PC-3 (cell line): ENCODE measurements around the gene FSTL1. TPM values are rescaled to one million over a fixed set of nuclear protein-coding genes. Genes with fewer than 3 reads are reported as not detected.

Experiments
- ATAC-seq: fragments of 200-7000 bp; cut with Tn5 transposase; 2 replicates; pipeline ENCODE4 v1.9.1; 2020; ENCODE audit warnings: mild to moderate bottlenecking, moderate library complexity
- BruUV-seq: library from RNA; stranded (reverse); fragments of 400-500 nt; replicated peaks from 2 replicates; lab custom pipeline; 2021; lab: Mats Ljungman, UMichigan
- CTCF ChIA-PET: fragments of 300-600 bp; sonication (Branson Sonifier 250); formaldehyde crosslinking; loops from one replicate; lab custom pipeline; 2022; ENCODE audit warnings: antibody characterized with exemption; lab: Charles Lee
- POLR2A ChIA-PET: fragments of 300-600 bp; sonication (Branson Sonifier 250); formaldehyde crosslinking; loops from one replicate; lab custom pipeline; 2022; ENCODE audit warnings: antibody characterized with exemption; ENCODE audit not compliant: unreplicated experiment; lab: Charles Lee
- DNase-seq: peaks from one replicate; pipeline ENCODE4 v3.0.0-alpha.2; 2015
- H2AFZ ChIP-seq: fragments of 300-600 bp; sonication (generic); 2 replicates; pipeline ENCODE4 v1.6.0; 2016; ENCODE audit warnings: antibody characterized with exemption, low read length
- H3F3A ChIP-seq: fragments of 300-600 bp; sonication (generic); one replicate; pipeline ENCODE4 v1.6.0; 2017; ENCODE audit warnings: antibody characterized with exemption, low read length, control low read depth, mild to moderate bottlenecking; ENCODE audit not compliant: unreplicated experiment
- H3K27ac ChIP-seq: fragments of 300-600 bp; sonication (generic); 2 replicates; pipeline ENCODE4 v1.5.1; 2016; ENCODE audit warnings: mild to moderate bottlenecking, low read length
- H3K27me3 ChIP-seq: fragments of 300-600 bp; sonication (generic); 2 replicates; pipeline ENCODE4 v1.6.1; 2016; ENCODE audit warnings: low read length, mixed read lengths
- H3K36me3 ChIP-seq: fragments of 300-600 bp; sonication (generic); 2 replicates; pipeline ENCODE4 v1.6.1; 2016; ENCODE audit warnings: low read depth, mixed run types, low read length, mixed read lengths
- H3K4me1 ChIP-seq: fragments of 300-600 bp; sonication (generic); 2 replicates; pipeline ENCODE4 v1.5.1; 2016; ENCODE audit warnings: low read length; ENCODE audit not compliant: insufficient read depth
- H3K4me2 ChIP-seq: fragments of 300-600 bp; sonication (generic); 2 replicates; pipeline ENCODE4 v1.6.0; 2016; ENCODE audit warnings: low read length
- H3K4me3 ChIP-seq: fragments of 300-600 bp; sonication (generic); 2 replicates; pipeline ENCODE4 v1.5.1; 2016; ENCODE audit warnings: mild to moderate bottlenecking, low read length, mixed read lengths
- H3K79me2 ChIP-seq: fragments of 300-600 bp; sonication (generic); 2 replicates; pipeline ENCODE4 v1.6.1; 2017; ENCODE audit warnings: low read length, mixed read lengths
- H3K9ac ChIP-seq: fragments of 300-600 bp; sonication (generic); 2 replicates; pipeline ENCODE4 v1.6.0; 2016; ENCODE audit warnings: mild to moderate bottlenecking, low read length
- H3K9me2 ChIP-seq: fragments of 300-600 bp; sonication (generic); replicated peaks from 2 replicates; pipeline ENCODE4 v1.6.1; 2016; ENCODE audit warnings: mixed run types, low read length, mixed read lengths
- H3K9me3 ChIP-seq: fragments of 300-600 bp; sonication (generic); 2 replicates; pipeline ENCODE4 v1.6.1; 2016; ENCODE audit warnings: low read length, mixed read lengths
- H4K20me1 ChIP-seq: fragments of 300-600 bp; sonication (generic); 2 replicates; pipeline ENCODE4 v1.6.1; 2016; ENCODE audit warnings: low read length, mixed read lengths
- EZH2 ChIP-seq: fragments of 300-600 bp; sonication (generic); IDR thresholded peaks from one replicate; pipeline ENCODE4 v1.6.1; 2017; ENCODE audit warnings: antibody characterized with exemption, mild to moderate bottlenecking, low read length; ENCODE audit not compliant: unreplicated experiment
- EZH2phosphoT487 ChIP-seq: fragments of 300-600 bp; sonication (generic); IDR thresholded peaks from 2 replicates; pipeline ENCODE4 v1.6.1; 2018; ENCODE audit warnings: mild to moderate bottlenecking, antibody characterized with exemption, low read length, borderline replicate concordance
- intact Hi-C: fragments of 100-400 bp; cut with micrococcal nuclease; formaldehyde crosslinking; loops from 2 replicates; pipeline ENCODE4 v1.9.0; 2023
- total RNA-seq: library from RNA; depleted of rRNA; stranded (reverse); fragments of >200 nt; gene quantifications from 2 replicates; pipeline ENCODE4 v1.2.3, GENCODE V29; 2014
- TF ChIP-seq, protein P1 (sequence below): fragments of 300-600 bp; sonication (generic); conservative IDR thresholded peaks from 2 replicates; pipeline ENCODE4 v1.5.1; 2017; ENCODE audit warnings: antibody characterized with exemption, low read depth, mild to moderate bottlenecking, low read length

Gene FSTL1
- total RNA-seq, 1 experiment from 2014 or later, result 178 TPM

DNA sequence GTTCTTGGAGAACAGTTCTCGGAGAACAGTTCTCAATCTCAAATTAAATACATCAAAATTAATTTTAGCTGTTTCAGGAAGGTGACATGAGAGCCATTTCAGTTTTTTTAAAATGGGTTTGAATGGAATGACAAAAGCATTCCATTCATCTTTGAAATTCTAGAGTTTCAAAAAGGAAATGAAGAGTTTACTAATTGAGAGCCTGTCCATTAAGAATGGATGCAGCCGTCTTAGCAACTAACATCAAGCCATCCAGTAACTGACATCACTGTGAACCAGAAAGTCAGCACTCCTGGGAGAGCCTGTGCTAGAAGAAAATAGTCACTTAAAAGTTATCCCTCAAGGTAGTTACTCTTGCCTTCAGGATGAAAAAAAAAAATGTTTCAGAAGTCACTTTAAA is 47.0 kb upstream of the FSTL1 start:
- no peak overlapping the region for H3K4me3 ChIP-seq
- no peak overlapping the region for H3K9ac ChIP-seq
- peak overlapping the region; percentile 73 for H3K4me2 ChIP-seq
- H3K27me3 ChIP-seq, result no peaks in the 10 kb centered on the region
- H3K36me3 ChIP-seq, result peaks cover 13% of the 10 kb centered on the region; the same call in 1 of the 2 replicates
- no peaks in the 10 kb centered on the region for H3K79me2 ChIP-seq
- H4K20me1 ChIP-seq, result no peaks in the 10 kb centered on the region
- TF ChIP-seq EZH2, result no peak
- no peak for TF ChIP-seq EZH2phosphoT487
- TF ChIP-seq, protein P1, sequence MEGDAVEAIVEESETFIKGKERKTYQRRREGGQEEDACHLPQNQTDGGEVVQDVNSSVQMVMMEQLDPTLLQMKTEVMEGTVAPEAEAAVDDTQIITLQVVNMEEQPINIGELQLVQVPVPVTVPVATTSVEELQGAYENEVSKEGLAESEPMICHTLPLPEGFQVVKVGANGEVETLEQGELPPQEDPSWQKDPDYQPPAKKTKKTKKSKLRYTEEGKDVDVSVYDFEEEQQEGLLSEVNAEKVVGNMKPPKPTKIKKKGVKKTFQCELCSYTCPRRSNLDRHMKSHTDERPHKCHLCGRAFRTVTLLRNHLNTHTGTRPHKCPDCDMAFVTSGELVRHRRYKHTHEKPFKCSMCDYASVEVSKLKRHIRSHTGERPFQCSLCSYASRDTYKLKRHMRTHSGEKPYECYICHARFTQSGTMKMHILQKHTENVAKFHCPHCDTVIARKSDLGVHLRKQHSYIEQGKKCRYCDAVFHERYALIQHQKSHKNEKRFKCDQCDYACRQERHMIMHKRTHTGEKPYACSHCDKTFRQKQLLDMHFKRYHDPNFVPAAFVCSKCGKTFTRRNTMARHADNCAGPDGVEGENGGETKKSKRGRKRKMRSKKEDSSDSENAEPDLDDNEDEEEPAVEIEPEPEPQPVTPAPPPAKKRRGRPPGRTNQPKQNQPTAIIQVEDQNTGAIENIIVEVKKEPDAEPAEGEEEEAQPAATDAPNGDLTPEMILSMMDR, result no peak
- no peaks in the 10 kb centered on the region for H3K9me2 ChIP-seq
- no TSS peak for BruUV-seq
- H3K4me1 ChIP-seq, result peaks cover 36% of the 10 kb centered on the region
- peaks cover 16% of the 10 kb centered on the region for H3F3A ChIP-seq
- no peak overlapping the region for H2AFZ ChIP-seq
- POLR2A ChIA-PET, result interaction anchor here (0.6 to 0.7 kb wide), 3 partner anchors 48 to 70 kb away, joined by 3 to 8 read pairs (median 4); no protein-coding TSS in a partner anchor
- intact Hi-C loops, result loop anchor here (1.0 to 2.0 kb wide), 3 partner anchors 8 to 61 kb away; no protein-coding TSS in a partner anchor
- H3K9me3 ChIP-seq, result peaks cover 15% of the 10 kb centered on the region; the same call in 1 of the 2 replicates
- ATAC-seq (no peak), DNase-seq (no peak)
- H3K27ac ChIP-seq, result peak overlapping the region; percentile 85
- CTCF ChIA-PET, result interaction anchor here (0.6 to 1.5 kb wide), 3 partner anchors 63 to 231 kb away, joined by 3 to 4 read pairs (median 3); no protein-coding TSS in a partner anchor

GRCh38 chr3:120497336-120497735 is 46.5 kb upstream of the FSTL1 start:
- POLR2A ChIA-PET, result interaction anchor here (0.6 to 0.7 kb wide), 4 partner anchors 46 to 70 kb away, joined by 3 to 8 read pairs (median 4); partner anchors contain the start of gene FSTL1
- Histone ChIP-seq H3K4me2 (peak overlapping the region; percentile 73), H3K9me3 (peaks cover 15% of the 10 kb centered on the region; the same call in 1 of the 2 replicates), H3K27ac (peak overlapping the region; percentile 85), H3K9ac (peak overlapping the region; percentile 48), H2AFZ (no peak overlapping the region), H3K4me3 (peak overlapping the region; percentile 54), H3K36me3 (peaks cover 13% of the 10 kb centered on the region; the same call in 1 of the 2 replicates), H4K20me1 (no peaks in the 10 kb centered on the region), H3K9me2 (no peaks in the 10 kb centered on the region), H3F3A (peaks cover 16% of the 10 kb centered on the region), H3K4me1 (peaks cover 36% of the 10 kb centered on the region), H3K27me3 (no peaks in the 10 kb centered on the region), H3K79me2 (no peaks in the 10 kb centered on the region)
- CTCF ChIA-PET, result interaction anchor here (0.6 to 1.5 kb wide), 3 partner anchors 79 to 232 kb away, joined by 3 to 4 read pairs (median 3); no protein-coding TSS in a partner anchor
- intact Hi-C loops, result loop anchor here (1.0 to 2.0 kb wide), 3 partner anchors 9 to 61 kb away; no protein-coding TSS in a partner anchor
- DNase-seq, result peak; percentile 98
- no peak for TF ChIP-seq EZH2
- TF ChIP-seq, protein P1, result no peak
- no peak for TF ChIP-seq EZH2phosphoT487
- BruUV-seq, result no TSS peak
- ATAC-seq, result peak; percentile 61
